GM12874 (cell line): ENCODE data around the gene PVALB.

Source experiments
- CTCF ChIP-seq: IDR thresholded peaks from 2 replicates; pipeline ENCODE4 v1.5.1; 2011; ENCODE audit warnings: low read depth, mild to moderate bottlenecking, control low read depth, low read length, moderate library complexity; ENCODE audit not compliant: insufficient read depth

The PVALB gene

DNA sequence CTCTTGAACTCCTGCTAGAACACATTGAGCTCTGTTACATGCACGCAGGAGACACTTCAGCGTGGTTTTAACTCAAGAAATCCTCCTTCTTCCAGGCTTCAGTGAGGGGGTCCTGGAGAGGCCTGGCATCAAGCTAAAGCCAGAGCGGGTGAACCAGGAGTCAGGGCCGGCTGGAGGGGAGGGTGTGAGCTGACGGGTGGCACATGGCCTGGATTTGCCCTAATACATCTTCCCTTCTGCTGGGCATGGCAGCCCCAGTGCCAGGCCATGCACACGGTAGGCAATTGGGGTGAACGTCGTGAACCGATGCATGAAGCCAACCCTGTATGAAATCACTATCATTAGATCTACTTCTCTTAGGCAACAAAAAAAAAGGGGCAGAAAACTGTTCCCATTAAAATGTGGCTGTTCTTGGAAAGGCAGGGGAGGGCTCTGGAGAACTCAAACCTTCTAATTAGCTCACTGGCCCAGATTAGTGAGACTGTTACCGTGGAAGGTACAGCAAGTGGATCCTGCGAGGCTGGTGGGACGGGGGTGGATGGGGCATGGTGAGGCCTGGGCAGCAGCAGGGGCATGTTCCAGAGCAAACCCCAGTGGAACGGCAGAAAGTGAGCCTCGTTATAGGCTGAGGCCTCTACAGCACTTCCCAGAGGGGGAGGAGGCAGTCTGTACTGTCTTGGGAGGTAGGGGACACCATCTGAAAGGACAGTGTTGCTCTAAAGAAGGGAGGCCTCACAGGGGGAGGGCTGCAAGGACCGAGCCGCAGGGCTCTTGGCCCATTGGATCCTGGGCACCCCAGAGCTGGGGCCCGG, 51.5 kb downstream of the PVALB start:
- no peak for TF ChIP-seq CTCF

GRCh38 chr22:36764641-36765040, 52.2 kb downstream of the PVALB start:
- TF ChIP-seq CTCF = no peak

GRCh38 chr22:36764060-36764459, 52.8 kb downstream of the PVALB start:
- TF ChIP-seq CTCF = no peak

DNA sequence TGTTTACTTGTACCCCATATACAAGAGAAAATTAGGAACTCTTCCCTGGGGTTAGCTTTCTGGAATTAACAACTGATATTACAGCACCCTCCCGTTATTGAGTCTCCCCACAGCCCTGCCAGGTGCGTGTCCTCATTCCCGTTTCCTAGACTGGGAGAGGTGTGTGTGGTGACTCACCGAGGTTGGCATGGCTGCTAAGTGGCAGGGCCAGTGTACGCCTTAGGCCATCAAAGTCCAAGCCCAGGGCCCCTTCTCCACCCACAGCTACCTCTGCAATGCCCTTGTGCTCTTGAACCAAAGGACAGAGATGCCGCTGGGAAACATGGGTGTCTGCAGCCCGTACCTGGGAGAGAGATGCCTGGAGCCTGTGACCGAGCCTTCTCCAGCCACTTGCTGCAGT, 53.3 kb downstream of the PVALB start:
- no peak for TF ChIP-seq CTCF

- no peak for TF ChIP-seq CTCF
Observed at GRCh38 chr22:36762687-36763260, 54.1 kb downstream of the PVALB start.

GRCh38 chr22:36761553-36762240, 55.1 kb downstream of the PVALB start:
- TF ChIP-seq CTCF = no peak

- no peak for TF ChIP-seq CTCF
Observed at GRCh38 chr22:36760786-36761185, 56.0 kb downstream of the PVALB start.
